OCI-M2 (cell line): ENCODE measurements around the gene CCDC57.

Experiments used
- DNase-seq: peaks from one replicate; lab custom pipeline; 2025; ENCODE audit not compliant: unreplicated experiment; lab: John Stamatoyannopoulos, UW

Gene CCDC57

GRCh38 chr17:82108961-82109475 lies 103.6 kb downstream of the CCDC57 start:
- DNase-seq, result no peak

GRCh38 chr17:82108496-82108945 lies 104.1 kb downstream of the CCDC57 start:
- no peak for DNase-seq

- no peak for DNase-seq
Observed at GRCh38 chr17:82108038-82108437, 104.6 kb downstream of the CCDC57 start.

- no peak for DNase-seq
Observed at GRCh38 chr17:82107341-82107860, 105.2 kb downstream of the CCDC57 start.

- no peak for DNase-seq
Observed at GRCh38 chr17:82106688-82107305, 105.8 kb downstream of the CCDC57 start.

GRCh38 chr17:82105882-82106687 lies 106.6 kb downstream of the CCDC57 start:
- no peak for DNase-seq

GRCh38 chr17:82105417-82105881 lies 107.2 kb downstream of the CCDC57 start:
- no peak for DNase-seq

- DNase-seq, result no peak
Observed at GRCh38 chr17:82104797-82105416, 107.7 kb downstream of the CCDC57 start.

- no peak for DNase-seq
Observed at GRCh38 chr17:82103553-82104451, 108.8 kb downstream of the CCDC57 start.

- no peak for DNase-seq
Observed at GRCh38 chr17:82101767-82102679, 110.6 kb downstream of the CCDC57 start.

- DNase-seq, result no peak
Observed at GRCh38 chr17:82101301-82101715, 111.3 kb downstream of the CCDC57 start.

- no peak for DNase-seq
Observed at GRCh38 chr17:82100502-82101298, 111.9 kb downstream of the CCDC57 start.

GRCh38 chr17:82098939-82099763 lies 113.5 kb downstream of the CCDC57 start:
- no peak for DNase-seq

- peak; percentile 57 for DNase-seq
Observed at GRCh38 chr17:82098169-82098938, 114.3 kb downstream of the CCDC57 start, which contains the start of gene FASN. TSS of gene FASN (minus strand) at chr17:82098236. CDS start at chr17:82096445, 1,791 bp downstream.

- no peak for DNase-seq
Observed at GRCh38 chr17:82097919-82098168, 114.8 kb downstream of the CCDC57 start.

- DNase-seq, result no peak
Observed at GRCh38 chr17:82097184-82097918, 115.3 kb downstream of the CCDC57 start.
